ENCODE results near the gene NEU3. TPM values are rescaled to one million over a fixed set of nuclear protein-coding genes. Genes with fewer than 3 reads are reported as not detected.
A peak's percentile ranks its signal among the peaks of the same experiment; 100 is the strongest.

The NEU3 gene
- total RNA-seq, 1 experiment from 2014 or later = 29.0 TPM

GRCh38 chr11:74948898-74949752 is 39.6 kb upstream of the NEU3 start, which contains the start of the genes SPCS2 and XRRA1:
TSS of gene SPCS2 (plus strand) at chr11:74949266. CDS start at chr11:74949286, 20 bp downstream.
TSS of gene XRRA1 (minus strand) at chr11:74949091. CDS start at chr11:74940878, 8,213 bp downstream.
- peaks cover 12% of the 10 kb centered on the region for H3K4me1 ChIP-seq (ENCODE audit: control insufficient read depth, insufficient read depth, low read length)
- ATAC-seq (peak; percentile 100), DNase-seq (ENCODE audit: low read depth, low spot score) (peak; percentile 94)
- peak within 1 kb of the TSS; percentile 97 for H3K27ac ChIP-seq (ENCODE audit: low read length)
- H3K9me3 ChIP-seq (ENCODE audit: control insufficient read depth, insufficient read depth, low read depth, low read length) = no peaks in the 10 kb centered on the region
- H3K4me3 ChIP-seq (ENCODE audit: low read depth in 2 of 2, low read length in 2 of 2) = peak within 1 kb of the TSS; percentile 95 to 98
- peaks cover 11% of the 10 kb centered on the region; the same call in 1 of the 2 replicates for H3K36me3 ChIP-seq (ENCODE audit: control insufficient read depth, insufficient read depth, low read length)
- POLR2A ChIA-PET = interaction anchor here (0.7 kb wide), 1 partner anchor 39 kb away, joined by 3 read pairs; no protein-coding TSS in a partner anchor
- TF ChIP-seq REST (IDR thresholded peaks at IDR 0.05; ENCODE audit: insufficient read depth in 1 of 2, low read depth in 2 of 2, low read length in 1 of 2) (peak in 1 of 2 experiments; percentile 58; a peak in 1 of 4 replicates), SIN3A (IDR thresholded peaks at IDR 0.05; ENCODE audit: borderline replicate concordance, insufficient read depth, low read depth, low read length) (peak; percentile 89), TCF7L2 (IDR thresholded peaks at IDR 0.05; ENCODE audit: low read depth, low read length) (0 out of 2 replicates have a peak, but pooled peaks have one; percentile 29), POLR2AphosphoS5 (IDR thresholded peaks at IDR 0.05; ENCODE audit: low read depth, low read length) (peak; percentile 98), CTCF (IDR thresholded peaks at IDR 0.05) (no peak)
- no peaks in the 10 kb centered on the region for H3K27me3 ChIP-seq (ENCODE audit: control insufficient read depth, insufficient read depth, low read length)
- BruUV-seq (replicated peaks) = TSS peak; percentile 87
- in situ Hi-C loops (cut with HindIII; ENCODE audit: low pct_unique_long_range_greater_than_20kb, low sequenced_read_pairs) (no loop called here), intact Hi-C loops (cut with micrococcal nuclease; ENCODE audit: unreplicated experiment) (no loop called here)
- CTCF ChIA-PET = no interaction called here

- Histone ChIP-seq H3K36me3 (ENCODE audit: control insufficient read depth, insufficient read depth, low read length) (peaks cover 7% of the 10 kb centered on the region; the same call in 1 of the 2 replicates), H3K27ac (ENCODE audit: low read length) (peak overlapping the region; percentile 97), H3K27me3 (ENCODE audit: control insufficient read depth, insufficient read depth, low read length) (no peaks in the 10 kb centered on the region), H3K4me1 (ENCODE audit: control insufficient read depth, insufficient read depth, low read length) (peaks cover 14% of the 10 kb centered on the region), H3K9me3 (ENCODE audit: control insufficient read depth, insufficient read depth, low read depth, low read length) (no peaks in the 10 kb centered on the region), H3K4me3 (ENCODE audit: low read depth in 2 of 2, low read length in 2 of 2) (peak overlapping the region; percentile 95 to 98)
- intact Hi-C loops (cut with micrococcal nuclease; ENCODE audit: unreplicated experiment) = no loop called here
- ATAC-seq (no peak), DNase-seq (ENCODE audit: low read depth, low spot score) (no peak)
- in situ Hi-C loops (cut with HindIII; ENCODE audit: low pct_unique_long_range_greater_than_20kb, low sequenced_read_pairs) = no loop called here
- BruUV-seq (replicated peaks) = no TSS peak
- POLR2A ChIA-PET = no interaction called here
- CTCF ChIA-PET = no interaction called here
- no peak for TF ChIP-seq TCF7L2 (IDR thresholded peaks at IDR 0.05; ENCODE audit: low read depth, low read length)
- no peak for TF ChIP-seq CTCF (IDR thresholded peaks at IDR 0.05)
- TF ChIP-seq SIN3A (IDR thresholded peaks at IDR 0.05; ENCODE audit: borderline replicate concordance, insufficient read depth, low read depth, low read length) = no peak
- TF ChIP-seq REST (IDR thresholded peaks at IDR 0.05; ENCODE audit: insufficient read depth in 1 of 2, low read depth in 2 of 2, low read length in 1 of 2) = no peak
- no peak for TF ChIP-seq POLR2AphosphoS5 (IDR thresholded peaks at IDR 0.05; ENCODE audit: low read depth, low read length)
Measured at GRCh38 chr11:74949753-74950137, 39.0 kb upstream of the NEU3 start.

All from Panc1 (cell line).